Mucosa of descending colon (tissue), 3 donors: ENCODE measurements around the gene RIPOR1. TPM values are rescaled to one million over a fixed set of nuclear protein-coding genes. Genes with fewer than 3 reads are reported as not detected.
A peak's percentile ranks its signal among the peaks of the same experiment; 100 is the strongest.
"Not testable (repeated sequence)": the region's sequence is repeated elsewhere in the genome, so short reads cannot be mapped to it uniquely, and the experiment has no call there.

Experiments
- ATAC-seq: fragments of 200-7000 bp; cut with Tn5 transposase; one replicate; pipeline ENCODE4 v1.9.1; 2020; ENCODE audit warnings: mild to moderate bottlenecking, moderate library complexity
- DNase-seq, 3 donors: peaks; one replicate each; pipeline ENCODE4 v3.0.0-alpha.2; 2020
- H3K36me3 ChIP-seq: fragments of 200-600 bp; one replicate; pipeline ENCODE4 v1.8.0; 2021; ENCODE audit warnings: low read depth, mild to moderate bottlenecking
- H3K4me1 ChIP-seq: fragments of 200-600 bp; one replicate; pipeline ENCODE4 v1.8.0; 2021; ENCODE audit warnings: low read depth, mild to moderate bottlenecking
- H3K4me3 ChIP-seq: fragments of 200-600 bp; one replicate; pipeline ENCODE4 v1.8.0; 2021; ENCODE audit warnings: mild to moderate bottlenecking
- H3K9me3 ChIP-seq: fragments of 200-600 bp; one replicate; pipeline ENCODE4 v1.8.0; 2021; ENCODE audit warnings: mild to moderate bottlenecking
- CTCF ChIP-seq: fragments of 200-600 bp; IDR thresholded peaks from one replicate; pipeline ENCODE4 v1.8.0; 2022; ENCODE audit warnings: antibody characterized with exemption, mild to moderate bottlenecking
- intact Hi-C, 2 donors: fragments of 100-400 bp; cut with DNase I in 1 of 2; cut with micrococcal nuclease in 1 of 2; formaldehyde crosslinking; loops; one replicate each; pipeline versions ENCODE4 v1.11.0 to v1.11.1; 2022; cut with DNase I, micrococcal nuclease
- total RNA-seq, 3 donors: library from RNA; stranded (reverse); fragmentation: NEBNext Ultra II Directional in 2 of 3; extraction: Animal tissue kit (Norgen Biotek cat#: 25700) in 2 of 3; gene quantifications; one replicate each; pipeline versions ENCODE4 v1.2.1 to v1.2.4, GENCODE V29; 2021 to 2023
- donor health status: DM: no; HTN: no; CAD: no; lungs with moderate emphysema.
- donor health status: DM: no; HTN: no; CAD: no.
- donor health status: DM: no; HTN: yes; CAD: no.

RIPOR1 gene
- total RNA-seq, 3 donors from 2014 or later: 10.9 to 74.7 (median 20.5) TPM

- Histone ChIP-seq H3K9me3 (no peaks in the 10 kb centered on the region), H3K36me3 (no peaks in the 10 kb centered on the region), H3K4me3 (peak overlapping the region; percentile 30), H3K4me1 (peaks cover 20% of the 10 kb centered on the region)
- DNase-seq: peak; percentile 51 to 86 (median 73)
- intact Hi-C loops: no loop called here
- TF ChIP-seq CTCF: no peak
- peak; percentile 65 for ATAC-seq
Measured at GRCh38 chr16:67530013-67530939, 1.6 kb downstream of the RIPOR1 start.

GRCh38 chr16:67531247-67531646 lies 2.6 kb downstream of the RIPOR1 start:
- Histone ChIP-seq H3K36me3 (no peaks in the 10 kb centered on the region), H3K4me1 (peaks cover 20% of the 10 kb centered on the region), H3K4me3 (no peak overlapping the region), H3K9me3 (no peaks in the 10 kb centered on the region)
- peak; percentile 13 for ATAC-seq
- DNase-seq: no peak
- no peak for TF ChIP-seq CTCF
- intact Hi-C loops: no loop called here

- no peak for TF ChIP-seq CTCF
- no peaks in the 10 kb centered on the region for H3K9me3 ChIP-seq
- DNase-seq: no peak
- intact Hi-C loops: no loop called here
- H3K4me3 ChIP-seq: no peak overlapping the region
- peaks cover 20% of the 10 kb centered on the region for H3K4me1 ChIP-seq
- no peak for ATAC-seq
- no peaks in the 10 kb centered on the region for H3K36me3 ChIP-seq
Measured at GRCh38 chr16:67533024-67533560, 4.5 kb downstream of the RIPOR1 start.

GRCh38 chr16:67533987-67534386 lies 5.4 kb downstream of the RIPOR1 start:
- intact Hi-C loops, DNase-seq, H3K36me3 ChIP-seq, H3K9me3 ChIP-seq, ATAC-seq, H3K4me3 ChIP-seq: not testable (repeated sequence)
- peaks cover 29% of the 10 kb centered on the region for H3K4me1 ChIP-seq

- Histone ChIP-seq H3K4me1 (peaks cover 27% of the 10 kb centered on the region), H3K9me3 (no peaks in the 10 kb centered on the region), H3K4me3 (no peak overlapping the region), H3K36me3 (no peaks in the 10 kb centered on the region)
- no peak for DNase-seq
- TF ChIP-seq CTCF: no peak
- intact Hi-C loops: no loop called here
- ATAC-seq: no peak
Measured at GRCh38 chr16:67534431-67534830, 5.8 kb downstream of the RIPOR1 start.

- Histone ChIP-seq H3K4me1 (peaks cover 19% of the 10 kb centered on the region), H3K36me3 (no peaks in the 10 kb centered on the region), H3K9me3 (no peaks in the 10 kb centered on the region), H3K4me3 (no peak overlapping the region)
- ATAC-seq: no peak
- no peak for TF ChIP-seq CTCF
- intact Hi-C loops: no loop called here
- DNase-seq: no peak
Measured at GRCh38 chr16:67535201-67535600, 6.6 kb downstream of the RIPOR1 start.
